ENCODE data around the gene STK38.

STK38 gene

GRCh38 chr6:36491378-36491965 lies 55.8 kb downstream of the STK38 start:
- TF ChIP-seq CTCF (IDR thresholded peaks at IDR 0.05; ENCODE audit: low read depth, low read length, poor library complexity, severe bottlenecking) (no peak), EZH2phosphoT487 (IDR thresholded peaks at IDR 0.05; ENCODE audit: borderline replicate concordance, low read length) (no peak)
- Histone ChIP-seq H3K9me2 (replicated peaks; ENCODE audit: control insufficient read depth, low read length) (no peaks in the 10 kb centered on the region), H4K20me1 (ENCODE audit: control insufficient read depth, insufficient read depth, low read depth, low read length) (no peaks in the 10 kb centered on the region), H3K36me3 (ENCODE audit: control insufficient read depth, low read length) (peaks cover 70% of the 10 kb centered on the region), H3K9me3 (ENCODE audit: control insufficient read depth, insufficient read depth, low read length) (no peaks in the 10 kb centered on the region), H3K27me3 (ENCODE audit: control insufficient read depth, low read length) (no peaks in the 10 kb centered on the region), H3K4me3 (ENCODE audit: low read length) (no peak overlapping the region), H3K27ac (ENCODE audit: low read depth, low read length) (no peak overlapping the region), H3F3A (ENCODE audit: control insufficient read depth, insufficient read depth) (peaks cover 16% of the 10 kb centered on the region), H3K79me2 (ENCODE audit: control insufficient read depth, low read length) (no peaks in the 10 kb centered on the region), H3K4me2 (ENCODE audit: low read length) (no peak overlapping the region), H3K4me1 (ENCODE audit: control insufficient read depth, low read length) (no peaks in the 10 kb centered on the region)

- Histone ChIP-seq H3K36me3 (ENCODE audit: control insufficient read depth, low read length) (peaks cover 69% of the 10 kb centered on the region), H4K20me1 (ENCODE audit: control insufficient read depth, insufficient read depth, low read depth, low read length) (no peaks in the 10 kb centered on the region), H3K4me3 (ENCODE audit: low read length) (no peak overlapping the region), H3F3A (ENCODE audit: control insufficient read depth, insufficient read depth) (peaks cover 16% of the 10 kb centered on the region), H3K79me2 (ENCODE audit: control insufficient read depth, low read length) (no peaks in the 10 kb centered on the region), H3K9me3 (ENCODE audit: control insufficient read depth, insufficient read depth, low read length) (no peaks in the 10 kb centered on the region), H3K9me2 (replicated peaks; ENCODE audit: control insufficient read depth, low read length) (no peaks in the 10 kb centered on the region), H3K27me3 (ENCODE audit: control insufficient read depth, low read length) (no peaks in the 10 kb centered on the region), H3K4me2 (ENCODE audit: low read length) (no peak overlapping the region), H3K4me1 (ENCODE audit: control insufficient read depth, low read length) (no peaks in the 10 kb centered on the region), H3K27ac (ENCODE audit: low read depth, low read length) (no peak overlapping the region)
- TF ChIP-seq CTCF (IDR thresholded peaks at IDR 0.05; ENCODE audit: low read depth, low read length, poor library complexity, severe bottlenecking) (no peak), EZH2phosphoT487 (IDR thresholded peaks at IDR 0.05; ENCODE audit: borderline replicate concordance, low read length) (no peak)
These were observed 57.9 kb downstream of the STK38 start for GRCh38 chr6:36489426-36489825.

GRCh38 chr6:36488221-36488620 lies 59.1 kb downstream of the STK38 start:
- peaks cover 12% of the 10 kb centered on the region for H3F3A ChIP-seq (ENCODE audit: control insufficient read depth, insufficient read depth)
- H3K4me3 ChIP-seq (ENCODE audit: low read length) = no peak overlapping the region
- H3K27me3 ChIP-seq (ENCODE audit: control insufficient read depth, low read length) = no peaks in the 10 kb centered on the region
- no peaks in the 10 kb centered on the region for H3K4me1 ChIP-seq (ENCODE audit: control insufficient read depth, low read length)
- H3K27ac ChIP-seq (ENCODE audit: low read depth, low read length) = no peak overlapping the region
- TF ChIP-seq CTCF (IDR thresholded peaks at IDR 0.05; ENCODE audit: low read depth, low read length, poor library complexity, severe bottlenecking) (no peak), EZH2phosphoT487 (IDR thresholded peaks at IDR 0.05; ENCODE audit: borderline replicate concordance, low read length) (no peak)
- H3K36me3 ChIP-seq (ENCODE audit: control insufficient read depth, low read length) = peaks cover 62% of the 10 kb centered on the region
- no peaks in the 10 kb centered on the region for H4K20me1 ChIP-seq (ENCODE audit: control insufficient read depth, insufficient read depth, low read depth, low read length)
- H3K9me3 ChIP-seq (ENCODE audit: control insufficient read depth, insufficient read depth, low read length) = no peaks in the 10 kb centered on the region
- no peaks in the 10 kb centered on the region for H3K9me2 ChIP-seq (replicated peaks; ENCODE audit: control insufficient read depth, low read length)
- H3K79me2 ChIP-seq (ENCODE audit: control insufficient read depth, low read length) = no peaks in the 10 kb centered on the region
- H3K4me2 ChIP-seq (ENCODE audit: low read length) = no peak overlapping the region
